CD1c-positive myeloid dendritic cell (primary cell): ENCODE data around the gene MEIS1.

ENCODE experiments used
- DNase-seq: peaks from one replicate; pipeline ENCODE4 v3.0.0-alpha.2; 2016; ENCODE audit errors: extremely low spot score

MEIS1 gene

DNA sequence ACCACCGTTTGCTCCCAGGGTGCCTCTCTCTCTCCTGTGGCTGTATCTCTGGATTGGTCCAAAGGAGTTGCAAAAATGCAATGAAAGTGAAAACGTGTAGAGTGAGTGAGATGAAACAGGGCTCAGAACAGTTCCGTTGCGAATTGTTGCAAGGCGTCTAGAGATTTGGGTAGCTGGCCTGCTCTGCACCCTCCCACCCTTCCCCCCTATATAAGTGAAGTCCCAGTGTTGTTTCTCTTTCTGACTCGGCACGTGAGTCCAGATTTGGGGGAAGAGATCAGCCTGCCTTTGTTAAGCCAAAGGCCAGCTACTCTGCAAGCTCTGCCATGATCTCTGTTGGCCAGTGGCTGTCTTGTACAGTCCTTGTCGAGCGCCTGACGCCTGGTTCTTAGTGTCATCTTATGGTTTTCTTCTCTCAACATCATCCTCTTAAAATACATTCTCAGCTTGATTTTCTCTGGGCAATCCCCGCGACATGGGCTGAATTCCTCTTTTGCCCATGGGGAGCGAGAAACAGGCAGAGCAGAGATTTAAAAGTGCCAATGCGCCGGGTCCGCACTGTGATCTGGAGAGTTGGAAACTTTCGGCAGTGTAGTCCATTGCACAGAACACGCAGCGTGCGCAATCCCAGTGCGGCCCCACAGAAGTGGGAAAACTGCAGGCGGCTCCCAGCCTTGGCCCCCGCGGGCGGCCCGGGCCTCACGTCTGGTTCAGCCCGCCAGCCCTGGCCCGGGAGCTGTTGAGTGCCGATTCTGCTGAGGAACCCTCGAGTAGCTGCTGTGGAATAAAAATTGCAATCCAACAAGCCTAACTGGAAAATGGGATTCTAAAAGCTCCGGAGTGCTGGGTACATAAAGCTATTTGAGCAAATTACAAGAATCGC lies 9.3 kb downstream of the MEIS1 start:
- DNase-seq = no peak

DNA sequence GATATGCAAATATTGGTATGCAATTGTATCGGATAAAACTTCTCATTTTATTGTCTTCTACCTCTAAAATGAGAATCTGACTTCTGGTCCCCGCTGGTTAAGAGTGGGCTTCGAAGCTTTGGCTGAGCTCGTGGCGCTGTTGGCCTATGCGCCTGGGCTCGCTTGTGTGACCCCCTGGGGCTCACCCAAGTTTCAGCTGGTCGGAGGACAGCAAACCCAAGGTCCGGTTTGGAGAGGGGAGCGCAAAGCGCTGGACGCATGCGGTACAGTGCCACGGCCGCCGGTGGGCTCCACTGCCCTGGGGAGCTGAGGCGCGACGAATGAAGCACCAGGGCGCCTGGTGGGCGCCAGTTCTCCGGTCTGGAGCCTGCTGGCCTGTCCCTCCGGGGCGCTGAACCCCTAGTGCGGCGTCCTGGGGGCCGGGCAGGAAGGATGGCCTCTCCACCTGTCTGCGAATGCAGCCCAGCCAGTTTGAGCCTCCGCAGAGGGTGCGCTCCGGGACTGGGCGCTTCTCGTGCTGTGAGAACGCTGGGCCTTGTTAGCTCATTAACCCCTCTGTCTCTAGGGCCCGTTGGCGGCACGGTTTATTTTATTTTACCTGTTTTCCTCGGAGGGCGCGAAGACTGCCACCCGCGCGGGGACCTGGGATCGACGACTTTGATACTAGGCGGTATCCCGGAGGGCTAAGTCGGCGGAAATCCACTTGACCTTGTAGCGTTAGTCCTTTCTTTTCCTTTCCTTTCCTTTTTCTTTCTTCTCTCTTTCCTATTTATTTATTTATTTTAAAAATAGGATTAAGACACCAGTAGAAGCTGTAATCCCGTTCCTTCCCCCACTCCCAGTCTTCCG lies 10.4 kb downstream of the MEIS1 start:
- no peak for DNase-seq

DNA sequence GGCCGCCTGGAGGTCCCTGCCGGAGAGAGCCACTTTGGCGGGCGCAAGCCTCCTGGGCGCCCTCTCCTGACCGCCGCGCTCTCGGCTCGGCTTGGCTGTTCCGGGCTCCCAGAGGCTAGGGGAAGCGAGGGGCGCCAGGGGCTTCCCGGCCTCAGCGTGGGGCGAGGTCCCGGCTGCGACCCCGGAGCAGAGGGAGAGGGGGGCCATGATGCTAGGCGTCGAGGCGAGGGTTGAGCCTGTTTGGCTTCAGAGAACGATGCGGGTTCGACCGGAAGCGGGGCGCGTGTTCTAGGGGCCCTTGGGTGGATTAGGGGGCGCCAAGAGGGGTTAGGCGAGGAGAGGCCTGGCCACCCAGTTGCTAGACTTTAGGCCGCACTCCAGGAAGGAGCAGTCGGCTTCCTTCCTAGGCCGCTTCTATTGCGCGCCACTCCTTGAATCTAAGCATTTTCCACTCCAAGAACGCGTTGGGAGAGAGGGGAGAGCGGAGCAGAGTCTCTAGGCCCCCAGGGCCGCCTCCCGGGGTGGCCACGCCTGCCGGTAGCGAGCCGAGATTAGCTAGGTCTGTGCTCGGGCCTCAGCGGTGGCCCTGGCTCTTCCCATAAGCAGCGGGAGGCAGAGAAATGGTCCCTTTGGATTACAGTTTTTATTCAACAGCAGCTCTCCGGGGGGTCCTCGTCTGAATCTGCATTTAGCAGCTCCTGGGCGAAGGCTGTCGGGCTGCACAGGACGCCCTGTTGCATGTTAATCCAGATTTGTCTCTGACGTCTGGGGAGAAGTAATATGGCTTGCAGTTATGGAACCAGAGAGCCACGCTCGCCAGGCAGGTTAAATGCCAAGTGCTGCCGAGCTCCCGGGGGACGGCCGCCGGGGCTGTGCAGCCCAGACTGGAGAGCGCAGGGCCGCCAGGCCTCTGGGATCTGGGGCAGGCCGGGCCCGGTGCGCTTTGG lies 11.3 kb downstream of the MEIS1 start:
- no peak for DNase-seq

DNA sequence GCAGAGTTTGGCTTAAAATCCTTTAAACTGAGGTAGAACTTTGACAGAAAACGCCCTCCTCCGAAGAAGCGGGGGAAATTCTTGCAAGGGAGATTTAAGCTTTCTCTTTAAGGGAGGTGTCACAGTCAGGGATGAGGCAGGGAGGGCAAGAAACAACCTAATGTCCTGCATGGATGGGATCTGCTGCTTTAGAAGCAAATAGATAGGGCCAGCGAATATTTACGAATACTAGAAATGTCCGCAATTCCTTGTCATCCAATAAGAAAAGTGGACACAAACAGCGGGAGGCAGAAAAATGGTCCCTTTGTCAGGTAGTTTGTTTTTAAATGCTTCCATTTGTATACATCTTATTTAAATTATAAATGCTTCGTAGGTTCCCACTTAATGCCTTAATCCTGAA lies 12.0 kb downstream of the MEIS1 start:
- no peak for DNase-seq

DNA sequence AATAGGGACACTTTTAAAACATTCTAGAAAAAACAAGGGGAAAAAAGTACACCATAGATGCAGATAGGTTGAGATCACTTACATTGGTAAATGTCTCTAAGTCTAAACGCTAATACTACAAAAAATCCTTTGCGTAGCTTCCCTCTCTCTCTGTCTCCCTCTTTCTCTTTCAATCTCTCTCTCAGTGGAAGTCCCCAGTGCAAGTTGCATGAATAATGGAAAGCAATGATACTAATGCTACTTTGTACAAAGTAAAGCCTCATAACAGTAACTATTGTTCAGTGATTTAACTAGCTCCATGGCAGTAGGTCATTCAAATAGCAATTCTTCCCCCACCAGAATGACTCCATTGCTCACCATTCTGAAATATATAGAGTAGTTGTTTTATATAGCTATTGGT lies 12.8 kb downstream of the MEIS1 start:
- DNase-seq = no peak

DNA sequence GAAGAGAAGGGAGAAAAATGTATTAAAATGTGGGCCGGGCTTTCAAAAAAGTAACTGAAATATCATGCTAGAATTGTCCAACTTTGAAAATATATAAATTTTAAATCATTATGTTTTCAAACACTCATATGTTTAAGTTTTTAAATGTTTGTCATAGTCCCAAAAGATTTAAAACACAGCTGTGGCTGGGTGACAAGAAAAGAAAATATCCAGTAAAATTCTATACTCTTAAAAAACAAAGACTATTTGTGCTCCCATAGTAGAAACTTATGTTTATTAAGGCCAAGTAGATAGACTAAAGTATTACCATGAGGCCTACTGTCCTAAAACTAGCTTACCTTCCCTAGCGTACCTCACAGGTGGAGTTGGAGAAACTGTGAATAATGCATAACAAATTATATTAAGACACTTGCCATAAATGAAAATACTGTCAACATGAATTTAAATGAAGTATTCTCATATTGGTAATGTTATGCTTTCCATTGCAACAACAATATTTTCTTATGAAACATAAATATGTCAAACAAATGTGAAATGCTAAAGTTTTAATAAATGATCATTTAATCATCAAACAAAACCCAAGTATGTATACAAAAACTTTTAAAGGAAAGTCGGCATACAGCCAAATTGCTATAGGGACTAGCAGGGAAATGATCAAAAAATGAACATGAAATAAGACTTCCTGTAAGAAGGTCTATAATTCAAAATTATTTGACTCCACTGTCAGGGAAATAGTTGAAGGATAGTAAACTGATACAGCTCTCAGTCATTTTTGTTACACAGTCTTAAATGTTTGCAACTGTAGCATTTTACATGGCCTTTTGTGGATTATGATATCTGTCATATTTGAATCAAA lies 13.4 kb downstream of the MEIS1 start:
- DNase-seq = no peak

DNA sequence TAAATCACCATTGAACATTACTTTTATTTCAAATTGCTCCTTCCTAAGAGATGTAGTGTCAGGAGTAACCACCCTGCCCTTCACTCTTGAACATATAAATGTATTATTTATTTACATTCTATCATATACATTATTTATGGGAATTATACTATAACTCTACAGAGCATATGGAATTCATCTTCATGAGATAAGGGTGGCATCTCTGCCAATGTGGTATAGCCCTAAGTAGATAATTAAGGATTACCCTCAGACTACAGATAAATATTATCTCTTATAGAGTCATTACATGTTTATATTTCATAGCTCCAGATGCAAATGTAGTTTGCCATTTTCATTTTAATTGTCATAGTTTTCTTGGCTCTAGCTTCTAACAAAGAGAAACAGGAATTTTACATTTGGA lies 17.3 kb downstream of the MEIS1 start:
- DNase-seq = no peak

DNA sequence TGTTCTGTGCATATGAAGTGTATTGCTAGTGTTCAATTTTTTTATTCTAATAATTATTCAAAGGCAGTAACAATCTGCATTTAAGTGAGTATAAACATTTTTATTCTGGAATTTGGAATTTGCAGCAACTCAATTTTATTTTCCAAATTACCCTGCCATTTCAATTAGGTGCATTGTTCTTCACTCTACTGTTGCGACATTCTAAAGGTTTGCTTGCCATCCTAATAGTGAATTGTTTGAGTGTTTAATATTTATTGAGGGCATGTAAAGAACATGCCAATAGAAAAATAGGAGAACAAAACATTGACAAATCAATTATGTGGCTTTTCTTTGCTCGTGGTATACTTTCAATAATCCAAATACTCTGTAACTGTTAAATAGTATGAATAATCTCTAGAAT lies 18.0 kb downstream of the MEIS1 start:
- no peak for DNase-seq

DNA sequence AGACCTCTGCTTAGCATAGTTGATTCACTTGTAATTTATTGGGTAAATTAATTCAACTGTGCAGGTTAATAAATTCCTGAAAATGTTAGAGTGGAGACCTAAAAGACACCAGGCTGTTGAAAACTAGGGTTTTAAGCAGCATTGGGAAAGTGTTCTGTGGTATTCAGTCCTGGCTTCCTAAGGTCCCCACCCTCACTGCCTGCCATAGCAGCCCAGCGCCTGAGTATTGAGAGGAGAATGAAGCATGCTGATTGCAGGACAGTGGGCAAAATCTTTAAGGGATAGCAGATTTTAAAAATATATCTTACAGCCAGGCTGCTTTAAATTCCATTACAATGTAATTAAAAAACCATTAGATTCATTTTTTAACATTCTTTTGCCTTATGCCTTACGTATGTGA lies 20.6 kb downstream of the MEIS1 start:
- DNase-seq = no peak

DNA sequence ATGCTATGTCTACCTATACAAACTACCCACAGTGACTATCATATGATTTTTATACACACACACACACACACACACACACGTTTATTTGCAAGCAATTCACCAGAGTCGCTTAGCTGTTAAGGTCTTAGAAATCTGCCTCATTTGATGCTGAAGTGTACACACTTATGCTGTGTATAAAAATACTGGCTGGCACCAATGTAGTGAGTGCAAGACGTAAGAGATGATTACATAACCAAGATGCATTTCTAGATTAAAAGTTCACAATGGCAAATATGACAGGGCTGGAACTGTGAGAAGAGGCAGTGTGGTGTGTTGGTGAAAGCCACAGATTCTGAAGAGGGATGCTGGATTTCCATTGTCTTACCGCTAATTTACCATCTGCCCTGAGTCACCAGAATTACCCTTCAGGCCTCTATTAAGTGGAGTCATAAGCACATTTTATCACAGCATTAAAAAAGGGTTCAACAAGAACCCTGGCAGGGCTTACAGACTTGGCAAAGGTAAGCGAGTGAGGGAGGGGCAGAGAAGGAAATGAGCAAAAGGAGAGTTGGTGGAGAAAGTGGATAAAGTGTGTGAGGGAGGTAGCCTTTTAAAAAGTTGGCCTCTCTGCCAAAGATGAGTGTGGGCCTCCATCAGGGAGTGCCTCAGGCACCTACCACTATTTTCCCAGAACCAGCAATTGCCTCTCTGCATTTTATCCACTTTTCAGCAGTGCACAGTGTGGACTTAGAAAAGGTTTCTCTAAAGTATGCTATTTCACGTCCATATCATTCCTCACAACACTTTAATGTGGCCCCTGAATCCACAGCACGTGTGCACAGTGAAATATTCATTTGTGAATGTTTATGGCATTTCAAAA lies 21.5 kb downstream of the MEIS1 start:
- no peak for DNase-seq

DNA sequence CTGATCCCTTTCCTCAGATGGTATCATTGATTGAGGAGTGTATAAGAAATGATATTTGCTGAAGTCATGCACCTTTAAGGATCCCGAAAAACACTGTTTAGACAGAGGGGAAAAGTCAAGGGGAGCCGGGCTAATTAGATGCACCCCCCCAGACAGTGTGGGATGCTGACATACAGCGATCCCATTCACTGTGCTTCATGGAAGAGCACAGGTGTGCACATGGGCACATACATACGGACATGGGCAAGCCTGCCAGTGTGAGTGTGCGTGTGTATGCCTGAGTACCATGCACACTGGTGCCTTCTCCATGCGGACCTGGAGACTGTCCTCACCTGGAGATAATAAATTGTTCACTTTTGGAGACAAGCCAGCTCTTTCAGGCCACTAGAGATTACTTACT lies 22.6 kb downstream of the MEIS1 start:
- no peak for DNase-seq

DNA sequence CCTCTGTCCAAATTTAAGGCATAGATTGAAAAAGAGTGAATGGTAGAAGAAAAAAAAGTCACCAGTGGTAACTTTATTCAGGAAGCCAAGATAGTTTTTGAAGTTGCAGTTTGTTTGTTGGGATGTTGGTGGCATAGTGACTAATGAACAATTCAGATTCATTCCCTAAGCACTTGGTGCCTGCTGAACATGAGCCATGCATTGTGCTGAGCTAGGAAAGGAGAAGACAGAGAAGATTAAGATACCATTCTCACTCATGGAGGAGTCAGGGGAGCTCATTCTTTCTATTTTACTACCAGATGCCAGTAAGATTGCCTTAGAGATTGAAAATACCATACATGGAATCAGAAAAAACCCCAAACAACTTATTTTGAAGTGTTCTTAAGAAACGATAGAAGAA lies 25.1 kb downstream of the MEIS1 start:
- no peak for DNase-seq

DNA sequence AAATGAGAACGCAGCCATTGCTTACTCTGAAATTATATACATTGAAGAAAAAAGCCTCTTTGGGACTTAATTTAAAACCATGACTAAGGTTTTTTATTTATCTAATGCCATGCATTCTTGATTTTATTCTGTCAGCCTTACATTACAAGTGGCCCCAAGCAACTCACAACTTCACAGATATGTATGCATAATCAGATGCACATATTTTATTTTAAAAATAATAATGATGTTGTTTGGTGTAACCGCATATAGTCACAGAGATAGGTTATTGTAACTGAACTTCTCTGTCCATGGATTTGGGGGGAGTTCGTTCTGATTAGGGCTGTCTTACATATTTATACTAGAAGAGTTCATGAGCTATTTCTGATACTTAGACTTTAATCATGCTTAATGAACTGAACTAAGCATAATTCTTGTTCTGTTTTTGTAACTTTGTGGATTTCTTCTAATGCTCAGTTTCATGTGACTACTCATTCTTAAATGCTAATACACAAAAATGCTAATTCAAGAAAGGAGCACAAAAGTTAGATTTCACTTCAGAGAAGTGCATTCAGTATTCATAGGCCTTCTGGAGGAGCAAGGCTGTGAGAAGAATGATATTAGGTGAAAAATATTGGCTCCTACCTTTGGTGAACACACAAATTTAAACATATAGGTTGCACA lies 26.2 kb downstream of the MEIS1 start:
- DNase-seq = no peak

DNA sequence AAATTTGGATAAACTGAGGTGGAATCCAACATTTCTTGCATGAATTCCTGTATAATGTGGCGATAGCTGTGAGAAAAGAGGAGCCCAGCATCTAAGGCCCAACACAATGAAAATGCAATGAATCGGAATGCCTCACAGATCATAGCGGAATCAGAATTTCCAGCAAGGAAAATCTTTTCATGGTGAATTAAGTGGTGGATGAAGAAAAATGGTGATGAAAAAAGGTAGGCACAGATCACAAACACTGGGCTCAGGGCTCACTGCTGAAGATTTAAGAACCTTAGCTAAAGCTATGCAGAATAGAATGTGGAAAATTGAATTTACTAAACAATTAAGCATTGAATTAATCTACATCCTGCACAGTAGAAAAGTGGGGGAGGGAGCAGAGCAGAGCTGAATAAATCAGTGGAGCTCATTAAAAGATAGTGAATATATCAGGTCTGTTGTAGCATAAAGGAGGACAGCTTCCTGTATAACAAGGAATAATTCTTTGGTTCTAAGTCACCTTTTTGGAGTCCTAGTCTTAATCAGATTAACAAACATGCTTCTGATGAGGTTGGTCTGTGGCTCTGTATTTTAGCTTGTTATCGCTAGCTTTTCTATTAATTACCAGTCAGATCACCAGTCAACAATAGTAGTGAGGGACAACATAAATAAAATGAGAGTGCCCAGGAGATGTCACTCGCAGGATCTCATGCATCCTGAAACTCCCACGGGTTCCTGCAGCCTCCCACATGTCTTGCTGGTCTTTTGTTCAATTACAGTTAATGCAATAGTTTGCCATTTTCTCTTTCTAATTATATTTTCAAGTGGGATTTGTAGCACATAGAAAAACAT lies 27.0 kb downstream of the MEIS1 start:
- no peak for DNase-seq

DNA sequence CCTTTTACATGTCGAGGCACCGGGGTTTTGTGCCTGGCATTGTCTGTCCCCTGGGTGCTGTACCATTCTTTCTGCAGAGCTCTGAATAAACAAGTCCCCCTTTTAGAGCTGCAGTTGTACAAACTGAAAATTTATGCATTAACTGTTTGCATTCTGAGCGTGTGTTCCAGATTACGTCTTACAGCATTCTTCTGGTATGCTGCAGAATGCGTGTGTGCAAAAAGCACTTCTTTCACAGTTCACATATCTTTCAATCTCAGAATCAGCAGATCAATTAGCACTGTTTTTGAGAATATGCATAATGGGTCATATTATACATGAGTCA lies 27.5 kb downstream of the MEIS1 start:
- no peak for DNase-seq

DNA sequence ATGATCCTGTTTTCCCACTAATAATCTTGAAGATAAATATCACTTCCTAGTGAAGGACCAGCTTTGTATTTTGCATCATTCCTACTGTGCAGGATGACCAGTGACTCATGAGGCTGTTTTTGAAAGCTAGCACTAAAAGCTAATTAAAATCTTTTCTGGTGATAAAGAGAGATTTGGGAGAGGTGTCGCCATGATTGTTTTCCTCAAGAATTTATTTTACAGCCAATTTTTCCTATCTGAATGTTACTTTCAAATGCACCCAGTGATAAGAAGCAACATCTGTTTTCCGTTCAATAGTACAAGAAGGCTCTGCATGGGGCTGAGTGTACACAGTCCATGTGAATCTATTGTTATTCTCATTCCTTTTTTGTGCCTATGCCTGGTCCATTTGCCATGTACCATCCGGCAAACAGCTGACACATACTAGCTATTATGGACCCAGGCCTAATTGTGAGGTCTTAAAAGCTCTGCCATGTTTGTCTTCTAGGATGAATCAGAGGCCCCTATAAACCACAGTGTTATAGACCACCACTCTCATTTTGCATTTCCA lies 28.4 kb downstream of the MEIS1 start:
- no peak for DNase-seq

DNA sequence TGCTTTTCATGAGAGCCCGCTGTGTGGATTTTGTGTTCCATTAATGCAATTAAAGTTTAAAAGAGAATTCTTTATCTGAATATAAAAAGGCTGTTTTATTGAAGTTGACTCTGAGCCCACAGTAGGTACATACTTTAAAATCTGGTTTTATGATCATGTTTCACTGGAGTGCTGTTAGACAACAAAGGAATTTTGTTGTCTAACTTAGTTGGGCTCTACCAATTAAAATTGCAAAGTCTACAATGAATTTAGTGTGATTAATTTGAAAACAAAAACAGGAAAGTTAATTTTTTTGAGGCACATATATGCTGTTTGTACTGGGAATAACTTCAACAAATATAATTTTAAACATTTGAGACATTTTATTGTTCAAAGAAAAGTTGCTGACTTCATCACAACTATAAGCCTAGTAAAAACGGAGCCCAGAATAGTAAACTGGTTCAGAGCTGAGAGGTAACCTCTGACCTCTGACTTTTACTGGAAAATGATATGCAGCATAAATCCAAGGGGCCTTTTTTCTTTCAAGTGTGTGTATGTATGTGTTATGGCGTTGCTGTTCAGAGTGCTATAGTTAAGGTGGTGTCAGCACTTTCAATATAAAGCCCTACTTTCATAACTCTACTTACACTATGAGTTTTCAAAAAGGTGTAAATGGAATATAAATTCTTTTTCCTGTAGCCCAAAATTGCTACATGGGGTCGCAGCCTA lies 30.2 kb downstream of the MEIS1 start:
- DNase-seq = no peak

DNA sequence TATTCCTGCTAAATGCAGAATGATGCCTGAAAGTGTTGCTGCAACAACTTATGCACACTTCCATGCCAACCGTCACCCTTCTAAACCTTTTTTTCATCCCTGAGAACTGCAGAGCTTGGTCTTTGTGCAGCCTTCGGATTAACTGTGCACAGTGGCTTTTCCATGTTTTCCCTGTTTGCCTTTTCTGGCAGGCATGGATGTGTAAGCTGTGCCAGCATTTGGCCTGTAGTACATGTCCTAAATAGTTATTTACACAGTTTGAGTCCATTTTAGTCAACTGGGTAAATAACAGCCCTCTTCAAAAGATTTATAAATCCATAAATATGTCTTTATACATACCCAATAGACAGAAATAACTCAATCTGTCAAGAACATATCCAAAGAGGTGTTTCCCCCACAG lies 31.5 kb downstream of the MEIS1 start:
- no peak for DNase-seq
